NCI-H460 (cell line): ENCODE measurements around the gene MRPL48. TPM values are rescaled to one million over a fixed set of nuclear protein-coding genes. Genes with fewer than 3 reads are reported as not detected.
"Not testable (repeated sequence)": the region's sequence is repeated elsewhere in the genome, so short reads cannot be mapped to it uniquely, and the experiment has no call there.

ENCODE experiments used
- DNase-seq: peaks from one replicate; pipeline ENCODE4 v3.0.0-alpha.2; 2016; ENCODE audit warnings: low read depth; ENCODE audit errors: extremely low read depth
- total RNA-seq: library from RNA; depleted of rRNA; stranded (reverse); fragments of >200 nt; shearing (Covaris generic); gene quantifications from 2 replicates; pipeline ENCODE4 v1.2.3, GENCODE V29; 2014

The MRPL48 gene
- total RNA-seq, 1 experiment from 2014 or later: 53.5 TPM

DNA sequence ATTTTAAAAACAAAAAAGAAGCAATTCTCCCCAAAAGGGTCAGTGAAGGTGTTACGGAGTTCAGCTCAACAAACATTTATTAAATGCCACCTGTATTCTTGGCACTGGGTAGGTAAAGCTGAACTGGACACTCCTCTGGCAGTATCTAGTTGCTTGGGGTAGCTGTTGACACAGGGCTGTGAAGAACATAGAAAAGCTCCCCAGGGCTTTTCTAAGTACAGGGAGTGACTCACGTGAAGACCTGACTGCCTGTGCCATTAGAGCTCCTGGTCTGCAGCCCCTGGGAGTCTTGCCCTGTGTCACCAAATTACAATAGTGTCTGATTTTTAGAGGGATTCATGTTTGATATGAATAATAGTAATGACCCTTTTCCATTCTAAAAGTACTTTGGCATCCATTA, 45.4 kb downstream of the MRPL48 start:
- no peak for DNase-seq

DNA sequence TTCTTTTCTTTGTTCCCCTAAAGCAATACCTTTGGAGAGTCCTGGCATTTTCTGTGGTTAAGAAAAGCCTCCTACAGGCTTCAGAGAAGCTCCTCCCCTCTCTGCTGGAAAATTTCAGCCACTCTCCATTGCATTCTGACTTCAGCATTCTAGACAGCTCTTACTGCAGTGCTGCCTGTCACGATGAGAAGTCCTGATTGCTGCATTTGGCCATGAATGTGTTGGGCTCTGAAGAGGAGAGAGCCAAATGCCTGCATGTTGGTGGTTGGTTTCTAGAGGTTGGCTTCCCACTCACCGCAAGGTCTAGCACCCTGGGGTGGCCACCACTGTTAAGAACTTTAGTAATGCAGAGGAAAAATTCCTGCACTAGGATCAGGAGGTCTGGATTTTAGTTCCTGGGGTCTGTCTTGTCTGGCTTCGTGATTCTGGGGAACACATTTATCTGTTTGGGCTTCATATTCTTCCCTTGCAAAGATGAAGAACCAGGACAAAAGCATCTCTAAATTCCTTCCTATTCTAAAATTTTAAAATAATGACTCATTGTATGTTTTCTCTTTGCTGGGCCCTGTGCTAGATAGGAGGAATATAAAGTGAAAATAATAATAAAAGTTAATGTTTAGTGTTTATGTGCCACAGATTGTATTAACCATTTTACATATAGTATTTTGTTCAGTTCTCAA, 50.9 kb downstream of the MRPL48 start:
- DNase-seq: no peak

DNA sequence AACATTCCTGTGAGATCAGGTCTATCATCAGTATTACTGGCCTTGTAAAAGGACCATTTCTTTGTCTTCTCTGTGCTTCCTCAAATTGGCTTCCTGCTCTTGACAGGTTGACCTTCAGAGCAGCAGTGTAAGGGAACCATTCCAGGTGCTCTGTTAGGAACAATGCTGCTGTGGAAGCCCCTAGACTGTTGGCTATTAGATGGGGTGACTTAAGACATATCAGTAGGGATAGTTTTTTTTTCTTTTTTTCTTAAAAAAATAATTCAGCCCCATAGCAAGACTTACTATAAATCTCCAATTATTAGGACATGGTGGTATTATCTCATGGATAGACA, 51.4 kb downstream of the MRPL48 start:
- DNase-seq: no peak

DNA sequence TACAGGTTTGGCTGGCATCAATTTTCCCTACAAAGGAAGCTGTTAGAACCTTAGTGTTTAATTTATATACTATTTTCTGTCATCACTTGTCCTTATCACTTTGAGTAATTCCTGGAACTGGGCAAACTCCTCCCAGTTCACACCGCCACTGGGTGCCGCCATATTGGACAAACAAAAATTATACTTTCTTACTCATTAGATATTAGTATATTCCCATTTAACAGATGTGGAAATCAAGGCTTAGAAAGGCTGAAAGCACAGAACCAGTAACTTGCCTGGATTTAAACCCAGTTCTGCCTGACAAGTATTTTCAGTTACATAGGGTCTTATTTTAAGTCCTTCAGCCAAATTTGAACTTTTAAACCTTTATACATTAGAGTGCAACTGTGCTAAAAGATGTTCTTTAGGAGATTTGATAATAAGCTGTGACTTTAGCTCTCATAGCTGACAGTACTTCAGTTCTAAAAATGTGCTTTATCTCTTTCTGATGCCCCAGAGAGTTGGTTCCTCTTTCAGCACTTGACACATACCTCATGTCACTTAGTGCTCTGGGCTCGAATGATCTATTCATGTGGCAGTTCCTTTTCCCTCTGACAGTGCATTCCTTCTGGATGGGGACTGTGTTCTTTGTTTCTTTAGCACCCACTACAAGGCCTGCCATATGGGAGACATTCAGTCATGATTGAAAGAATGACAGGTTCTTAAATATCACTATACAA, 63.5 kb downstream of the MRPL48 start:
- no peak for DNase-seq

DNA sequence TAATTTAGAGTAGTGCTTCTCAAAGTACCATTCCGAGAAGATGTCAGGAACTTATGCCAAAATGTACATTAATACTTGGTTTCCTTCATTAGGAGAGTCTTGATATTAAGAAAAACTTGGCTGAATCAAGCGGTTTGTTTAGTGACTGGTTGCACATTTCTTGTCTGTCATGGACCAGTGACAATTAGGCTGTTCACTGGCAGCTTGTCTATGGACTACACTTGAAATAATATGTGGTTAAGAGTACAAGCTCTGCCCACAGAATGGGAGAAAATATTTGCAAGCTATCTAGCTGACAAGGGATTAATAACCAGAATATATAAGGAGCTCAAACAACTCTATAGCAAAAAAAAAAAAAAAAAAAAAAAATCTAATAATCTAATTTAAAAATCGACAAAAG, 64.4 kb downstream of the MRPL48 start:
- DNase-seq: no peak

DNA sequence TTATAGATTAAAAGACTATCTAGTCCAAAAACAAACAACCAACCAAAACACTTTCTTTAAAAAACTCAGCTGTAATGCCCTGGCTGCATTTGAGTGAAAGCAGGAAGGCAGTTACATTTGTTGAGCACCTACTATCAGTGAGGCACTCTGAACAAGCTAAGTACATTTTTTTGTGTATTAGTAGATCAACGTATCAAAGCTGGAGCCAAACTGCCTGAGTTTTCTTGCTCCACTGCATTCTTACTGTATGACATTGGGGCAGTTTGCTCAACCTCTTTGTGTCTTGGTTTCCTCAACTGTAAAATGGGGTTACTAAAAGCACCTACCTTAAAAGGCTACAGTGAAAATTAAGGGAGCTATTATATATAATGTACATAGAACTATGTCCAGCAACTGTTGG, 67.0 kb downstream of the MRPL48 start:
- no peak for DNase-seq

DNA sequence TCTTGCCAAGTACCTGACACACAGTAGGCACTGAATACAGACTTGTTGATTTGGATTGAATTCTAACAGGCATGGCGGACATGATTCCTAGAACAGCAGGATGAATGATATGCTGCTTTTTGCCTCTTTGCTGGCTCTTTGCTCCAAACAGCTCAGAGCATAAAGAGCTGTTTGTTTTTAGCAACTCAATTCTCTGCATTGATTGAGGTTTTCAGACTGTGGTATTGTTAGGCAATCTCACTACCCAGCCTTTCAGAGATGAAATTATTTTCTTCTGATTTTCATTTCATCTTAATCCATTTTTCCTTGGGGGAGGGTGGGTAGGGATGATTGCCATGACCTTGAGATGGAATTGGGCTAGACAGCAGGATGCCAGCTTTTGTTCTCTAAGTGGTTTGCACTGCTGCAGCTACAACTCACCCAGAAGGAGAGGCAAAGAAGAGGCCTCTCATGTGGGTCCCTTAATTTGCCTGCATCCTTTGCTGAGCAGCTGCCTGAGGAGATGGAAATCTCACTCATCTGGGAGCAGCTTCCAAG, 68.4 kb downstream of the MRPL48 start:
- no peak for DNase-seq

DNA sequence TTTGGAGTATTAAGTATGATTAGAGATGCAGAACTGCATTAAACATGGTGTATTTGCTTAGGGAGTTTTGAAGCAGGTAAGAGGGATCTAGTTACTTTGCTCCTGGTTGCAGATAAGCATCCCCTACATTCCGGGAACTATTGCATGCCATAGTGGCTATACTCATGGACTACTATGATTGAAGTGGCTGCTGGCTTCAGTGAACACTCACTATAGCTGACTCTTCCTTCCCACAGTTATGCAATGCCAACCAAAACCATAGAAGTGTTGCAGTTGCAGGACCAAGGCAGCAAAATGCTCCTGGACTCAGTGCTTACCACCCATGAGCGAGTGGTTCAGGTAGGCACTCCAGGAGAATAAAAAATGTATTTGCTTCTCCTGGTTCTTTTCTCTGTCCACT, 72.0 kb downstream of the MRPL48 start:
- no peak for DNase-seq

DNA sequence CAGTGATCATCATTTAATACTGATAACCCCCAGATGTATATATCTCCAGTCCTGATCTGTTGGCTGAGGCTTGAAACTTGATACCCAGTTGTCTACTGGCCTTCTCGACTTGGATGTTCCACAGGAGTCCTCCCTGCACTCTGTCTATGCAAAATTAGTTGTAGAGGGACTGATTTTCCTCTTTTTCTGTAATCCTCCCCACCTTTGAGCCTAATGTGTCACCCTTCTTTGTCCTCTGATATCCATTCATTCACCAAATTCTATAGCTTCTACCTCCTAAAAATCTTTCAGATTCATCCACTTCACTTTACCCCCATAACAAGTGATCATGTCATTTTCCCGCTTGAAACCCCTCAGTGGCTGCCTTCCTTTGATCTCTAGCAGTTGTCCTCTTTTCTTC, 72.5 kb downstream of the MRPL48 start:
- no peak for DNase-seq

DNA sequence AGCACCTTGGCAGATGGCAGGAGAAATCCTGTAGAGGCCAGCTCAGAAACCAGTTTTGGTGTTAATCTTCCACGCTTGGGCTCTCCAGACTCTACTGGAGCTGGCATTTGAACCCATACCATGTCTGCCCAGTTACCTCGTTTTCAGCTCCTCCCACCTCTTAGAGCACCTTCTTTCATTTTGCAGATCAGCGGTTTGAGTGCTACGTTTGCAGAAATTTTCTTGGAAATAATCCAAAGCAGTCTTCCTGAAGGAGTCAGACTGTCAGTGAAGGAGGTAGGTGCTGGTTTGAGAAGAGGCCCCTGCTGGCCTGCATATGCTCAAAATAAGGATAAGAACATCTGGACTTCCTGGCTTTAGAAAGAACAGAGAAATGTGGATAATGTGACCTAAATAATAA, 75.3 kb downstream of the MRPL48 start:
- DNase-seq: no peak

DNA sequence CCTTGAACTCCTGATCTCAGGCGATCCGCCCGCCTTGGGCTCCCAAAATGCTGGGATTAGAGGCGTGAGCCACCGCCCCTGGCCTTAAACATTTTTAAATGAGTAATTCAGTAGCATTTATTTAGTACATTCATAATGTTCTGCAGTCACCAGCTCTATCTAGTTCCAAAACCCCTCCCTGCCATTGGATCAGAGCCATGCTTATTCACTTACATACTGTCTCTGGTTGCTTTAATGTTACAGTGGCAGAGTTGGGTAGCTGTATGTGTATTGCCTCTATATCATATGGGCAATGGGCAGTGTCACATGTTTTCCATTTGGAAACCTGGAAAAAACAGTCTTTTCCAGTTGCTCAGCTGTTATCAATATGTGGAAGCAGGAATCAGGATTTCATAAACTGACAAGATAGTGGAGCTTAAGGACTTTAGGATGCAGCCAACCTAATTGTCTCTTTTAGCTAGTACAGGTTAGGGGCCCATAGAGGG, 78.5 kb downstream of the MRPL48 start:
- no peak for DNase-seq

DNA sequence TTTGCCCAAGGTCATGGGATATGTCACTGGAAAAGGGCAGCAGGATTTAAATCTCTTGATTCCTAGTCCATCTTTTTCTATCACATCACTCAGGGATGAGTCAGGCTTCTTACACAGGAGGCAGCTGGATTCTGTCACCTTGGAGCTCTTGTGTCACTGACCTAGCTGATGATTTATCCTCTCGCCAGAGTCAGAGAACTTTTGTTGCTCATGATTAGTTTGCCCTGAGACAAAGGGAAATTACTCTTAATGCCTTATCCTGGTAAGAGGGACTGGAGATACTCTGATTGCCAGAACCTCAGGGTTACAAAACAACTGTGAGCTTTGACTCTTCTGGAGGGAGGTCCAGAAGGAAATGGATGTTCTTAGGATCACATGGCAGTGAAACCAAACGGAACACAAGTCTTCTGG, 78.9 kb downstream of the MRPL48 start:
- peak; percentile 28 for DNase-seq

DNA sequence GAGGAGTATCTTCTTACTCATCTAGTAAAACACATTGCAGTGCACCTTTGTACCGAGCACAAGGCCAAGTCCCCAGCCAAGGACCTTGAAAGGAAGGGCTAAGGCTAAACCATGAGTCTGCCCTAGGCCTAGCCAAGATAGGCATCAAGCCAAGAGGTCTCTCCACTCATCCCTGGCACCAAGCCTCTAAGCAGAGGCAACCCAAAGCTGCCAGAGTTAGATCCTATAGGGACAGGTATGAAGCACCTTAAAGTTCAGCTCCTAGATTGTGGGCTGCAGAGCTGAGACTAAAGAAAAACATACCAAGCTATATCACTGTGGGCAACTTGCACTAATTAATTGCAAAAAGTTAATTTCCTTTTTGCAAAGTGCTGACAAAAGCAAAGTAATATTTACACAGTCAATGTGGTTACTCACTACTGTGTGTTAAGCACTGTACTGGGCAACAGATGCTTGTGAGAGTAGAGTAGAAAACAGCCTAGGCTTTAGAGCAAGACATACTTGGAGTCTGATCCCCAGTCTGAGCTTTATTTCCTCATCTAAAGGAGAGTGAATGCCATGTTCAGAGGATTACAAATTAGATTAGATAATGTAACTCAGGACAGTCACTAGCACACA, 81.8 kb downstream of the MRPL48 start:
- DNase-seq: no peak

DNA sequence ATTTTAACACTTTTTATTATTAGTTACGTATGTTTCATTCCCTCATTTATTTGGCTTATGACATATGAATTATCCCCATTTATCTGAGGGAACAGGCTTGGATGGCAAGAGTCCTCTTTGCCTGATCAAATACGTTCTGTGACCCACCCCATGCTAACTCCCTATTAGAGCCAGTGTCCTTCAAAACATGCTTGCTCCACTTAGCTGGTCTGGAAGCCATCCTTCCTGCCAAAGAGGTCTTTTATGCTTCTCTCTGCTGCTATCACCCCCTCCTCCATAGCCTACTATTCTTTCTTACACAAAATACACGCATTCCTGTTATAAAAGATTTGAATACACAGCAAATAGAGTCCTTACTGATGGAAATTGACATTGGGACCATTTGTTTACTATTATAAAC, 82.6 kb downstream of the MRPL48 start:
- DNase-seq: no peak

DNA sequence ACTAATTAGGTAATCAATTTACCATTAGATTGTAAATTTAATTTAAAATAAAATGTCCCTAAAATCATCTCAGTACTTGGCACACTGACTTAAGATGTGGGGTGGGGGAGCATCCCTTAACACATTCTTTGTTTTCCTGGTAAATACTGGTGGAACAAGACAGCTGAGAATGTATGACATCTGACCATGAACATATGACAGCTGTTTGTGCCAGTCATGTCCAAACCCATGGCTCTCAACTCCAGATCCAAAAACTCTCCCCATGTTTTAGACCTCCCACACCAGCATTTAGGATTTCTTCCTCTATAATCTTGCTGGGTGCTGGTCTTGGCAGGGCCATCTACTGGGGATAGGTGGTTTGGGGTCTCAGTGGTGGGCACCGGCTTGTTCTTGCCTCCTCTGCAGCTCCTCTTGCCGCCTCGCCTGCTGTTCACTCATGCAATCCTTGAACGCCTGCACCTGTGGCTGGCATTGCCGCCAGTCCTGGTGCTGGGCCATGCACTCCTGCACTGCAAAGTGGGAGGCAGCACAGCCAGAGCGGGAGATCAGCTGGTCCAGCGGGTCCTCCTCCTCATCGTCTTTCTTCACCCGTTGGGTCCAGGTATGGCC, 85.2 kb downstream of the MRPL48 start:
- no peak for DNase-seq

DNA sequence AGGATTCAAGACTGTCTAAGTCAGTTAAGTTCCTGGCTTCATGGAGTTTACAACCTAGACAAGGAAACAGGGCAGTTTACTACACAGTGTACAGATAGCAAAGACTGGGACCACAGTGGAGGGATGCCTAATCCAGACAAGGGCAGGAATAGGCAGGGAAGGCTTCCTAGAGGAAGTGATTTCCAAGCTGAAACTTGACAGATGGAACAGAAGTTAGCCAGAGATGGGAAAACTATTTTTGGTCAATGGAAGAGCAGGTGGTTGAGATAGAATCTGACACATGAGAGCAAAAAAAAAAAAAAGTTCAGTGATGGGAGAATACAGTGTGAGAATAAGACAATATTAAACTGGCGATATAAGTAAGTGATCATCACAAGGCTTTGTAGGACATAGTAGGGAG, 87.7 kb downstream of the MRPL48 start:
- DNase-seq: no peak

DNA sequence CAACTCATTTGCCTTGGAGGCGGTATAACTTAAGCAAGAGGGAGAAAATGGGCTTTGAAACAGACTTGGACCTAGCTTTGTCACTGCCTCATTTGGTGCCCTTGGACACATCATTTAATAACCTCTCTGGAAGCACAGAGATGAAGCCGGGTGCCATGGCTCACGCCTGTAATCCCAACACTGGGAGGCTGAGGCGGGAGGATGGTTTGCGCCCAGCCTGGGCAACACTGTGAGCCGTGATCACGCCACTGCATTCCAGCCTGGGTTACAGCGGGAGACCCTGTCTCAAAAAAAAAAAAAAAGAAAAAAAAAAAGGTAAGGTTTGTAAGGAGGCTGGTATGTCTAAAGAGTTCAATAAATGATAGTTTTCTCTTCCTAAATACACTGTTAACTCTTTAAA, 88.2 kb downstream of the MRPL48 start:
- no peak for DNase-seq

DNA sequence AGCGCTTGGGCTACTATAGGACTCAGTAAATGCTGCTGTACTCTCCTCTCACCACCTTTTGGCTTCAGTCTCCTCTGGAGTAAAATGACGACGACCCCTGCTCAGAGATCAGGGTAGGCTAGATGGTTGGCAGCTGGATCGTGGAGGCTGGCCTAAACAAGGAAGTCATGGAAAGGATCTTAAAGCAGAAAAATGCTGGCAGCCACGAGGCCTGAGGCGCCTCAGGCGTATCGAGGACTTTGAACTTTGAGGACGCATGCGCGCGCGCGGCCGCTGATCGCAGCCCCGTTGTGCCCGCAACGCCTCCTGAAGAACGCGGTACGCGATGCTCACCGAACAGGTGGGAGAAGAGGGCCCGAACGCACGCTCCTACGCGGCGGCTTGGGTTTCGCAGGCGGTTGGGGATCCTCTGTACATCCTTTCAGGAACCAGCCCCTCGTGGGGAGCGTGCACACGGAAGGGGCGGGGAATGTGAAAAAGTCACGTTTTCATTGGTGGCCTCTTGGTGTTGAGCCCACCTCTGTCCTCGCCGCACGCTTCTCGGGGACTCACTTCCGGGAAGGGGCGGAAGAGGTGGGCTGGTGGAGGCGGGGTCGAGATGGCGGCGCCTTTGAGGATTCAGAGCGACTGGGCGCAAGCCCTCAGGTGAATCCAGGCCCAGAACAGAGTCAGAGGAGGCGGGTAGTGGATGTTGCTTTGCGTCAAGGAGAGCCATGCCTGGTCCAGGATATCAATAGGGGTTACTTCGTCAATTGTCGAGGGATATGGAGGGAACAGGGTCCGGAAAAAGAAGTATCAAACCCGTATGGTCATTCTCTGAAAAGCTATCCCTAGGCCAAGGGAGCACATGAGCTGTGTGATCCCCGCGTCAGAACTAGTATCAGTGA, 89.0 kb downstream of the MRPL48 start, which contains the start of the genes COA4 and PAAF1:
COA4 (minus strand) TSS at position 423 of the 887 bp plus-strand sequence. CDS start 3,468 bp downstream, outside the sequence.
PAAF1 (plus strand) TSS at position 576 of the 887 bp plus-strand sequence; CDS start at position 599, 23 bp downstream.
- peak; percentile 91 for DNase-seq

DNA sequence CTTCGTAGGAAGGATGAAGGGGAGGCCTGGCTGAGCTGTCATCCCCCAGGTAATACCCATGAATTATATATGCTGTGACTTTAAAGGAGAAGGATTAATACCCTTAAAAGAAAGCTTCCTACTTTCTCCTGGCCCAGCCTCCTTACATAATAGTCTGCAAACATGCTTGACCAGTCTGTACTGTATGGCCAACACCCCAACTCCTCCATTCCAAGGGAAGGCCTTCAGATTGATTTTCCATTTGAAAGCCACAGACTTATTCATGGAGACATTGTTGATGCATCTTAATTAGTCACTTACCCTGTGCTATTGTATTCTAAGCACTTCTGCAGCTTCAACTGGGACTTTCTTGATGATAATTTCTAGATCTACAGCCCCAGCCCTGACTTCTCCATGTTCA, 91.1 kb downstream of the MRPL48 start:
- no peak for DNase-seq

DNA sequence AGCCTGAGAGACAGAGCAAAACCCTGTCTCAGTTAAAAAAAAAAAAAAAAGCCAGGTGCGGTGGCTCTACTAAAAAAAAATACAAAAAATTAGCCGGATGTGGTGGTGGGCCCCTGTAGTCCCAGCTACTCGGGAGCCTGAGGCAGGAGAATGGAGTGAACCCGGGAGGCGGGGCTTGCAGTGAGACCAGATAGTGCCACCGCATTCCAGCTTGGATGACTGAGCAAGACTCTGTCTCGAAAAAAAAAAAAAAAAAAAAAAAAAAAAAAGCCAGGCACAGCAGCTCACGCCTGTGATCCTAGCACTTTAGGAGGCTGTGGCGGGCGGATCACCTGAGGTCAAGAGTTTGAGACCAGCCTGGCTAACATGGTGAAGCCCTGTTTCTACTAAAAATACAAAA, 92.8 kb downstream of the MRPL48 start:
- DNase-seq: not testable (repeated sequence)
